Ishikawa (cell line): Measurements from ENCODE around the gene NR5A1.

Experiments
- CEBPB ChIP-seq: IDR thresholded peaks from 2 replicates; pipeline ENCODE4 v1.6.1; 2012
- CREB1 ChIP-seq: IDR thresholded peaks from 2 replicates; pipeline ENCODE4 v1.6.1; 2012; ENCODE audit warnings: low read depth
- EP300 ChIP-seq: IDR thresholded peaks from 2 replicates; pipeline ENCODE4 v1.6.1; 2012; ENCODE audit warnings: borderline replicate concordance
- FOXM1 ChIP-seq: IDR thresholded peaks from 2 replicates; pipeline ENCODE4 v1.6.1; 2012; ENCODE audit warnings: low read depth, borderline replicate concordance
- TCF12 ChIP-seq: IDR thresholded peaks from 2 replicates; pipeline ENCODE4 v1.6.1; 2012; ENCODE audit warnings: low read depth
- TEAD4 ChIP-seq: IDR thresholded peaks from 2 replicates; pipeline ENCODE4 v1.6.1; 2012
- YY1 ChIP-seq: IDR thresholded peaks from 2 replicates; pipeline ENCODE4 v1.6.1; 2012; ENCODE audit warnings: low read depth
- TF ChIP-seq, protein P1 (sequence below): IDR thresholded peaks from 2 replicates; pipeline ENCODE4 v1.6.1; 2012

DNA sequence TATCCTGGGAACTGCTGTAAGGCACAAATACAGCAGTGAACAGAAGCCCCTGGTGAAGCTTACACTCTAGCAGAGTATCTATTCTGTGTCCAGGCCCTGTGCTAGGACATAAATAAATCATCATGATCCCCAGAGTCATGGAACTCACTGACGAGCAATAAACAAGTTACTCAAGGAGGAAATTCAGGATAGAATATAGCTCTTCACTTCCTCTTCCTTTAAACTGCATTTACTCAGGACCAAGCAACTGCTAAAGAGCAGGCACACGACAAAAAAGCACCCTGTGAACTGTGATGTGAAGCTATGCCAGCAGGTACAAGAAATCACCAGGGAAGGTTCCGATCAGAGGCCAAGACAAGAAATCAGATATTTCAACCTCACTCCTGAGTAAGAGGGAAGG, 47.8 kb upstream of the NR5A1 start:
- no peak for TF ChIP-seq TCF12
- TF ChIP-seq CREB1: no peak
- TF ChIP-seq CEBPB: no peak
- TF ChIP-seq, protein P1, sequence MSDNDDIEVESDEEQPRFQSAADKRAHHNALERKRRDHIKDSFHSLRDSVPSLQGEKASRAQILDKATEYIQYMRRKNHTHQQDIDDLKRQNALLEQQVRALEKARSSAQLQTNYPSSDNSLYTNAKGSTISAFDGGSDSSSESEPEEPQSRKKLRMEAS: no peak
- TF ChIP-seq TEAD4: no peak
- TF ChIP-seq EP300: no peak
- no peak for TF ChIP-seq YY1
- TF ChIP-seq FOXM1: no peak
